Coronary artery (tissue), 2 donors: ENCODE data around the gene RPH3AL.
A peak's percentile ranks its signal among the peaks of the same experiment; 100 is the strongest.

Experiments used
- DNase-seq: peaks from one replicate; pipeline ENCODE4 v3.0.0-alpha.2; 2017; ENCODE audit warnings: low spot score
- H3K27ac ChIP-seq, 2 donors: fragments of 200-600 bp; sonication (generic); one replicate each; pipeline ENCODE4 v1.5.1; 2016 to 2019
- H3K4me3 ChIP-seq: fragments of 200-600 bp; sonication (generic); 2 replicates; pipeline ENCODE4 v1.5.1; 2016; ENCODE audit warnings: mild to moderate bottlenecking, moderate library complexity
- CTCF ChIP-seq: fragments of 200-600 bp; sonication (generic); IDR thresholded peaks from one replicate; pipeline ENCODE4 v1.5.1; 2019; ENCODE audit warnings: antibody characterized with exemption

The RPH3AL gene

GRCh38 chr17:350706-351448, 1.7 kb downstream of the RPH3AL start:
- no peak for TF ChIP-seq CTCF
- DNase-seq, result no peak
- no peak overlapping the region for H3K4me3 ChIP-seq
- peak overlapping the region in 1 of 2 donors; percentile 83 for H3K27ac ChIP-seq

GRCh38 chr17:349666-350065, 2.9 kb downstream of the RPH3AL start:
- TF ChIP-seq CTCF, result no peak
- H3K27ac ChIP-seq, result peak overlapping the region in 1 of 2 donors; percentile 78
- H3K4me3 ChIP-seq, result no peak overlapping the region
- DNase-seq, result no peak

GRCh38 chr17:348692-349425, 3.7 kb downstream of the RPH3AL start:
- Histone ChIP-seq H3K27ac (peak overlapping the region in 1 of 2 donors; percentile 78), H3K4me3 (no peak overlapping the region)
- TF ChIP-seq CTCF, result no peak
- DNase-seq, result no peak

GRCh38 chr17:348012-348411, 4.6 kb downstream of the RPH3AL start:
- no peak for DNase-seq
- Histone ChIP-seq H3K27ac (peak overlapping the region in 1 of 2 donors; percentile 54), H3K4me3 (no peak overlapping the region)
- no peak for TF ChIP-seq CTCF

GRCh38 chr17:347309-347899, 5.2 kb downstream of the RPH3AL start:
- H3K4me3 ChIP-seq, result no peak overlapping the region
- no peak for TF ChIP-seq CTCF
- DNase-seq, result no peak
- H3K27ac ChIP-seq, result no peak overlapping the region

- no peak overlapping the region for H3K4me3 ChIP-seq
- no peak for DNase-seq
- no peak for TF ChIP-seq CTCF
- no peak overlapping the region for H3K27ac ChIP-seq
These were observed 6.4 kb downstream of the RPH3AL start for GRCh38 chr17:345992-346785.
